ENCODE data around the gene MAPK14. TPM values are rescaled to one million over a fixed set of nuclear protein-coding genes. Genes with fewer than 3 reads are reported as not detected.

Gene MAPK14
- polyA plus RNA-seq, 1 donor from 2014 or later = 33.4 TPM

- Mint-ChIP-seq H3K4me3 (no peak overlapping the region), H3K4me1 (peaks cover 16 to 33% (median 20%) of the 10 kb centered on the region in 3 donors)
Observed at GRCh38 chr6:36094753-36095496, 67.3 kb downstream of the MAPK14 start.

DNA sequence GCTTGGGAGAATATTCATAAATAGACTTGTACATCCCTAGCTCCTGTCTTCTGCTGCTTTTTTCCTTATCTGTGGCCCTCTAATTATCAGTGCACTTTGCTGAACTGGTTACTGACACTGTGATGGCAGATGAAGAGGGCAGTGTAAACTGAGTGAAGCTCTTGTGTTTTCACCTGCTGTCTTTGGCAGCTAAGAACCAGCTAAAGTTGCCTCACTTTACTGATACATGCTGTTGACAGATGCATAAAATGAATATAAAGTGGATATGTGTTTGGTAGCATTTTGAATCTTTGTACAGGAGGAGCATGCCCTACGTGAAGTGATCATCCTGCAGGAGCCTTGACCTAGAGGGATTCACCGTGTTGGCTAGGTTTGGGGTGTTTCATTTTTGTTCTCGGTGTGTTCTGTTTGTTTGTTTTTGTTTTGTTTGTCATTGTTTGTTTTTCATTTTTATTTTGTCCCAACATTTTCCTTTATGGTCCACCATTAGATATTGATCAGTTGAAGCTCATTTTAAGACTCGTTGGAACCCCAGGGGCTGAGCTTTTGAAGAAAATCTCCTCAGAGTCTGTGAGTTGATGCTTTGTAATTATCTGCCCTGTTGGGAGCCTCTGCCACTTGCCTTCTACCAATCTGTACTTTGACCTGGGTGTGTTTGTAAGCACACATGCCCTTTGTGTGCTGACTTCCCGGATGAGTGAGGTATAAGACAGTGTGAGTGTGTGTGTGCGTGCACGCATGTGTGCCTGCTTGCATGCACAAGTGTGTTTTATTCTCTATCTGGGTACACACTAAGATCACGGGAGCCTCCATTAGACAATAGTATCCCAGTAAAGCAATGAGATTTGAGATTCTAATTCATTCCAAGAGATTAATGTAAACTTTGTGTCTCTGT lies 68.1 kb downstream of the MAPK14 start:
- Mint-ChIP-seq H3K4me3 (no peak overlapping the region), H3K27ac (peak overlapping the region in 2 of 3 donors; percentile 9 to 29), H3K27me3 (no peaks in the 10 kb centered on the region), H3K9me3 (no peaks in the 10 kb centered on the region), H3K36me3 (peaks cover 2% of the 10 kb centered on the region), H3K4me1 (peaks cover 16 to 33% (median 22%) of the 10 kb centered on the region in 3 donors)

More at GRCh38 chr6:36094753-36095496, 67.3 kb downstream of the MAPK14 start:
- no peaks in the 10 kb centered on the region for H3K27me3 Mint-ChIP-seq
- peaks cover 2% of the 10 kb centered on the region for H3K36me3 Mint-ChIP-seq
- H3K9me3 Mint-ChIP-seq = no peaks in the 10 kb centered on the region
- H3K27ac Mint-ChIP-seq = peak overlapping the region in 2 of 3 donors; percentile 29 to 48

- Mint-ChIP-seq H3K4me1 (peaks cover 14 to 26% (median 23%) of the 10 kb centered on the region in 3 donors), H3K27me3 (no peaks in the 10 kb centered on the region), H3K27ac (peak overlapping the region in 1 of 3 donors; percentile 65), H3K36me3 (peaks cover 2% of the 10 kb centered on the region), H3K9me3 (no peaks in the 10 kb centered on the region), H3K4me3 (no peak overlapping the region)
Observed at GRCh38 chr6:36098253-36098919, 70.8 kb downstream of the MAPK14 start.

DNA sequence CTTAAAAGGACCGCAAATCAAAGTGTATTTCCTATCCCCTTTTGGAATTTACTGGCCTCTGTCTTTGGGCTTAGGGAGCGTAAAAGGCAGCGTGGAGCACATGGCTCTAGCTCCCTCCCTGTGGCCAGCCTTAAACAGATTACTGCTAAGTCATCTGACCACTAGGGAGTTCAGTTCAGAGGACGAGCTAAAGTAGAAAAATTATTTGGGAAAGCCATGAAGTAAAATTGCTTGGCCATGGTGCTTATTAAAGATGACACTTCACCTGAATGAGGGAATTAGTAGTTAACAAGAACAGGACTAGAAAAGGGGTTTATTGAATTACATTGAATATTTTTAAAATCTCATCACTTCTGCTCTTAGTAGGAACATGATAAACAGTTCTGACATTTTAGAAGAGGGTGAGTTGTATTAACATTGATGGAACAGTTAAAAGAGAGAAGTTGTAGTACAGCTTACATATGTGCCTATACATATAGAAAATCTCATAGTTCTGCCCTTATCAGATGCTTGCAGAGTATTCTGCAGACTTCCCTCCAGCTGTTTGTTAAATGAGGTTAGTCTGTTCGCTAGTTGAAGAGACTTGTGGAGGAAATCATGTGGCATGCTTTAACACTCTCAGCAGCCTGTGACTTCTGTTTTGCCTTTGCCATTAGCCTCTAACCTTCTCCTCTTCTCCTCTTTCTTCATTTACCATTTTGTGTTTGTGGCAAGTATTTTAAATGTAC lies 71.5 kb downstream of the MAPK14 start:
- peaks cover 13 to 26% (median 23%) of the 10 kb centered on the region in 3 donors for H3K4me1 Mint-ChIP-seq
- peak overlapping the region in 2 of 3 donors; percentile 65 to 67 for H3K27ac Mint-ChIP-seq
- H3K9me3 Mint-ChIP-seq = no peaks in the 10 kb centered on the region
- no peaks in the 10 kb centered on the region for H3K27me3 Mint-ChIP-seq
- H3K36me3 Mint-ChIP-seq = peaks cover 2% of the 10 kb centered on the region
- no peak overlapping the region for H3K4me3 Mint-ChIP-seq

- Mint-ChIP-seq H3K27ac (peak overlapping the region in 1 of 3 donors; percentile 67), H3K27me3 (no peaks in the 10 kb centered on the region), H3K4me1 (peaks cover 10 to 25% (median 21%) of the 10 kb centered on the region in 3 donors), H3K36me3 (peaks cover 2% of the 10 kb centered on the region), H3K9me3 (no peaks in the 10 kb centered on the region), H3K4me3 (no peak overlapping the region)
Observed at GRCh38 chr6:36099869-36100483, 72.4 kb downstream of the MAPK14 start.

DNA sequence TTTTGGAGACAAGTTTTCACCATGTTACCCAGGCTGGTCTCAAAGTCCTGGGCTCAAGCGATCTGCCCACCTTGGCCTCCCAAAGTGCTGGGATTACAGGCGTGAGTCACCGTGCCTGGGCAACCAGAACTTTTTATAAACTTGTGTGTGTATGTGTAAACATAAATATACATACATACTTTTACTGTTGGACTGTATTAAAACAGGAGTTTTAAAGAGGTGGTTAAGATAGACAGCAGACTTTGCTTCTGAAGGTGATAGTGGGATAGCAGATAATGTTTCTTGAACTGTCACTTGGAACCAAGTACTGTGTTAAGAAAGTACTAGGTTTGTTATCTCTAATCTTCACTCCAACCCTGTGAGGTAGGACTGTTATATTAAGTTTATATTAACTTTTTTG lies 74.1 kb downstream of the MAPK14 start:
- no peaks in the 10 kb centered on the region for H3K27me3 Mint-ChIP-seq
- H3K9me3 Mint-ChIP-seq = no peaks in the 10 kb centered on the region
- no peak overlapping the region for H3K27ac Mint-ChIP-seq
- H3K4me3 Mint-ChIP-seq = no peak overlapping the region
- H3K4me1 Mint-ChIP-seq = peaks cover 4 to 21% (median 17%) of the 10 kb centered on the region in 3 donors
- peaks cover 4% of the 10 kb centered on the region for H3K36me3 Mint-ChIP-seq

GRCh38 chr6:36102853-36103252 lies 75.2 kb downstream of the MAPK14 start:
- no peaks in the 10 kb centered on the region for H3K27me3 Mint-ChIP-seq
- no peak overlapping the region for H3K4me3 Mint-ChIP-seq
- peak overlapping the region in 1 of 3 donors; percentile 85 for H3K27ac Mint-ChIP-seq
- H3K9me3 Mint-ChIP-seq = no peaks in the 10 kb centered on the region
- peaks cover 3 to 22% (median 17%) of the 10 kb centered on the region in 3 donors for H3K4me1 Mint-ChIP-seq
- peaks cover 4% of the 10 kb centered on the region for H3K36me3 Mint-ChIP-seq

DNA sequence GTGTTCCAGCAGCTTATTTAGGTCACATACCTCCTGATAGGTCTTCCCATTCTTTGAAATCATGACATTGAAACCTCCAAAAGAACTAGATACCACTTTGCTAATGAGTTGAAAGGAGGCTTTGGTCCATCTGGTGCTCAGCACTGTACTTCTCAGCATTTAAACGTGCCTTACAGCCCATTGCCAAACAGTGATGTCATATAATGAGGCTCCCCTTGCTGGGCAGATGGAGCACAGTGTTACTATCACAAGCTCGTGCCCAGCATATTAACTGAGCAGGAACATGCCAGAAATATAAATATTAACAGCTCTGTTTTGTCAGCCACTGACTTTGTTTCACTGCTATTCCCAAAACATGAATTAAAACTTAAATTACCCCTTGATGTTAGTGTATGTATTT lies 77.2 kb downstream of the MAPK14 start:
- H3K27ac Mint-ChIP-seq = no peak overlapping the region
- H3K36me3 Mint-ChIP-seq = peaks cover 5% of the 10 kb centered on the region
- H3K4me1 Mint-ChIP-seq = peaks cover 17 to 31% (median 21%) of the 10 kb centered on the region in 3 donors
- no peaks in the 10 kb centered on the region for H3K27me3 Mint-ChIP-seq
- H3K4me3 Mint-ChIP-seq = no peak overlapping the region
- H3K9me3 Mint-ChIP-seq = no peaks in the 10 kb centered on the region

DNA sequence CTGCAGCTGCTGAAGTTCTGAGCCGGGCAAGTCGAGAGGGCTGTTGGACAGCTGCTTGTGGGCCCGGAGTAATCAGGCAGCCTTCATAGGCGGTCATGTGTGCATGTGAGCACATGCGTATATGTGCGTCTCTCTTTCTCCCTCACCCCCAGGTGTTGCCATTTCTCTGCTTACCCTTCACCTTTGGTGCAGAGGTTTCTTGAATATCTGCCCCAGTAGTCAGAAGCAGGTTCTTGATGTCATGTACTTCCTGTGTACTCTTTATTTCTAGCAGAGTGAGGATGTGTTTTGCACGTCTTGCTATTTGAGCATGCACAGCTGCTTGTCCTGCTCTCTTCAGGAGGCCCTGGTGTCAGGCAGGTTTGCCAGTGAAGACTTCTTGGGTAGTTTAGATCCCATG lies 81.5 kb downstream of the MAPK14 start:
- H3K36me3 Mint-ChIP-seq = peaks cover 3% of the 10 kb centered on the region
- H3K4me1 Mint-ChIP-seq = peaks cover 32 to 58% (median 37%) of the 10 kb centered on the region in 3 donors
- H3K4me3 Mint-ChIP-seq = peak overlapping the region in 3 of 4 donors; percentile 6 to 80 (median 42)
- H3K9me3 Mint-ChIP-seq = no peaks in the 10 kb centered on the region
- no peaks in the 10 kb centered on the region for H3K27me3 Mint-ChIP-seq
- peak overlapping the region; percentile 22 to 93 (median 43) for H3K27ac Mint-ChIP-seq

- H3K4me3 Mint-ChIP-seq = peak overlapping the region in 1 of 4 donors; percentile 22
Observed at GRCh38 chr6:36110050-36110449, 82.4 kb downstream of the MAPK14 start.

DNA sequence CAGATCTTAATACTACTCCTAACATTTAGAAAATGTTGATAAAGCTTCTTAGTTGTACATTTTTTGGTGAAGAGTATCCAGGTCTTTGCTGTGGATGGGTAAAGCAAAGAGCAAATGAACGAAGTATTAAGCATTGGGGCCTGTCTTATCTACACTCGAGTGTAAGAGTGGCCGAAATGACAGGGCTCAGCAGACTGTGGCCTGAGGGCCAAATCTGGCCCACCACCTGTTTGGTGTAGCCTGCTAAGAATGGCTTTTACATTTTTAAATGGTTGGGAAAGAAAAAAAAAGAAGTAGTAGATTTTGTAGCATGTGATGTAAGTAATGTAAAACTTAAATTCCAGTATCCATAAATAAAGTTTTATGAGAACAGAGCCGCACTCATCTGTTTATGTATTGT lies 83.3 kb downstream of the MAPK14 start:
- no peak overlapping the region for H3K27ac Mint-ChIP-seq
- H3K4me1 Mint-ChIP-seq = peaks cover 41 to 69% (median 49%) of the 10 kb centered on the region in 3 donors
- peaks cover 3% of the 10 kb centered on the region for H3K36me3 Mint-ChIP-seq

More at GRCh38 chr6:36110050-36110449, 82.4 kb downstream of the MAPK14 start:
- Mint-ChIP-seq H3K9me3 (no peaks in the 10 kb centered on the region), H3K27me3 (no peaks in the 10 kb centered on the region), H3K36me3 (peaks cover 3% of the 10 kb centered on the region), H3K27ac (peak overlapping the region in 1 of 3 donors; percentile 93), H3K4me1 (peaks cover 38 to 65% (median 45%) of the 10 kb centered on the region in 3 donors)

DNA sequence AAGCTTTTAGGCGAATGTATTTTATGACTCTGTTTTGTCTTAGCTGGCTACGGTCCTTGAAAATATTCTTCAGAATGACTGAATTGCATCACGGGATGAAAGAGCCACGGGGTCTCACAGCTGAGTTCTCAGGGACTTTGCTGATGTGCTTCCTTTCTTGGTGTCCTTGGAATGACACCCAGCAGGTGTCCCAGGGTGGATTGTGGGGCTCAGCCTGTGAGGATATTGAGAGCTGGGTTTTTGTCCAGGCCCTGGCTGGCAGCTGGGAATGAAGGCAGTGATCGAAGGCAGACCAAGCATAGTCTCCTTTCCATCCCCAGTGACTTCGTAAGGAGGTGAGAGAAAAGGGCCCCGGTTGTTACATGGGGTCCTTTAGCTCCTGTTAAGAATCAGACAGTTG lies 83.9 kb downstream of the MAPK14 start:
- H3K4me3 Mint-ChIP-seq = peak overlapping the region in 1 of 4 donors; percentile 22
- peaks cover 47 to 75% (median 54%) of the 10 kb centered on the region in 3 donors for H3K4me1 Mint-ChIP-seq
- H3K27ac Mint-ChIP-seq = peak overlapping the region in 1 of 3 donors; percentile 23
- no peaks in the 10 kb centered on the region for H3K27me3 Mint-ChIP-seq
- no peaks in the 10 kb centered on the region for H3K9me3 Mint-ChIP-seq
- peaks cover 3% of the 10 kb centered on the region for H3K36me3 Mint-ChIP-seq

More for the DNA sequence above, 83.3 kb downstream of the MAPK14 start:
- H3K9me3 Mint-ChIP-seq = no peaks in the 10 kb centered on the region
- peak overlapping the region in 1 of 4 donors; percentile 49 for H3K4me3 Mint-ChIP-seq
- no peaks in the 10 kb centered on the region for H3K27me3 Mint-ChIP-seq

DNA sequence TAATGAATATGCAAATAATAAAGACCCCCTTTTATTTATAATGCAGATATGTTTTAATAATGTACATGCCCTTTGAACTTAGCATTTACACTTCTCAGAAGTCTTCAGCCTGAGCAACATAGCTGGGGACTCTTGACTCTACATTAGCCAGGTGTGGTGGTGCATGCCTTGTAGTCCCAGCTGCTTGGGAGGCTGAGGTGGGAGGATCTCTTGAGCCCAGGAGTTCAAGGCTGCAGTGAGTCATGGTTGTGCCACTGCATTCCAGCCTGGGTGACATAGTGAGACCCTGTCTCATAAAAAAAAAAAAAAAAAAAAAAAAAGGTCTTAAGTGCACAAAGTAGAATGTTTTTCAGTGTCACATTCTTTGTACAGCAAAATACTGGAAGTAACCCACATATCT lies 85.4 kb downstream of the MAPK14 start:
- peak overlapping the region in 2 of 4 donors; percentile 29 to 86 for H3K4me3 Mint-ChIP-seq

More for the DNA sequence above, 85.4 kb downstream of the MAPK14 start:
- peak overlapping the region in 1 of 3 donors; percentile 88 for H3K27ac Mint-ChIP-seq
- no peaks in the 10 kb centered on the region for H3K9me3 Mint-ChIP-seq
- H3K4me1 Mint-ChIP-seq = peaks cover 55 to 82% (median 64%) of the 10 kb centered on the region in 3 donors
- H3K36me3 Mint-ChIP-seq = peaks cover 6% of the 10 kb centered on the region
- no peaks in the 10 kb centered on the region for H3K27me3 Mint-ChIP-seq

Measured in IgD-negative memory B cell (primary cell).